Tibial nerve (tissue), 4 donors: ENCODE results near the gene MGAT3.

Source experiments
- EP300 ChIP-seq, 2 donors: sonication (generic); formaldehyde crosslinking; IDR thresholded peaks; one replicate each; pipeline ENCODE4 v1.6.1; 2017; ENCODE audit warnings: antibody characterized with exemption in 2 of 2, mild to moderate bottlenecking in 1 of 2
- POLR2A ChIP-seq, 2 donors: fragments of 450-650 bp; IDR thresholded peaks; one replicate each; pipeline ENCODE4 v1.6.1; 2017; ENCODE audit warnings: antibody characterized with exemption in 2 of 2, mild to moderate bottlenecking in 2 of 2, moderate library complexity in 2 of 2
- TF ChIP-seq, protein P1 (sequence below), 5 experiments: fragments of 200-600 bp in 3 of 5; fragments of 450-650 bp in 2 of 5; sonication (generic) in 3 of 5; IDR thresholded peaks; one replicate each; pipeline ENCODE4 v1.5.1; 2016 to 2019; ENCODE audit warnings: antibody characterized with exemption in 5 of 5, mild to moderate bottlenecking in 3 of 5, moderate library complexity in 2 of 5

DNA sequence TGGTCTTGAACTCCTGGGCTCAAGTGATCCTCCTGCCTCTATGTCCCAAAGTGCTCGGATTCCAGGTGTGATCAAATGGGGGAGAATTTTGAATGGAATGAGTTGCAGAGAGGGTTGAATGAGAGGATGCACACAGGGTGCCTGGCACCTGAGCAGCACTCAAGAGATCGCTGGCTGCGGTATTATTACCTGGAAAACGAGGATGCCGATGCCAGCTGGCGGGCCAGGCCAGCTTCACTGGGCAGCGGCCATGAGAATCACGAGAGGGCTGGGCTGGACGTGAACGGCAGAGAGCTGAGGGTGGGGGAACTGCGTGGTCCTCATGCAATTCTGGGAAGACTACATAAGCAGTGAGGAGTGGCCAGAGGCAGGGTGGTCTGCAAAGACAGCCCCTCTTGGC is 2.9 kb downstream of the MGAT3 start:
- TF ChIP-seq, protein P1, sequence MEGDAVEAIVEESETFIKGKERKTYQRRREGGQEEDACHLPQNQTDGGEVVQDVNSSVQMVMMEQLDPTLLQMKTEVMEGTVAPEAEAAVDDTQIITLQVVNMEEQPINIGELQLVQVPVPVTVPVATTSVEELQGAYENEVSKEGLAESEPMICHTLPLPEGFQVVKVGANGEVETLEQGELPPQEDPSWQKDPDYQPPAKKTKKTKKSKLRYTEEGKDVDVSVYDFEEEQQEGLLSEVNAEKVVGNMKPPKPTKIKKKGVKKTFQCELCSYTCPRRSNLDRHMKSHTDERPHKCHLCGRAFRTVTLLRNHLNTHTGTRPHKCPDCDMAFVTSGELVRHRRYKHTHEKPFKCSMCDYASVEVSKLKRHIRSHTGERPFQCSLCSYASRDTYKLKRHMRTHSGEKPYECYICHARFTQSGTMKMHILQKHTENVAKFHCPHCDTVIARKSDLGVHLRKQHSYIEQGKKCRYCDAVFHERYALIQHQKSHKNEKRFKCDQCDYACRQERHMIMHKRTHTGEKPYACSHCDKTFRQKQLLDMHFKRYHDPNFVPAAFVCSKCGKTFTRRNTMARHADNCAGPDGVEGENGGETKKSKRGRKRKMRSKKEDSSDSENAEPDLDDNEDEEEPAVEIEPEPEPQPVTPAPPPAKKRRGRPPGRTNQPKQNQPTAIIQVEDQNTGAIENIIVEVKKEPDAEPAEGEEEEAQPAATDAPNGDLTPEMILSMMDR (IDR thresholded peaks at IDR 0.05), result no peak
- TF ChIP-seq POLR2A (IDR thresholded peaks at IDR 0.05) (no peak), EP300 (IDR thresholded peaks at IDR 0.05) (no peak)
